Bone marrow (tissue), 2 donors: ENCODE measurements around the gene UBE2E3.
"Not testable (repeated sequence)": the region's sequence is repeated elsewhere in the genome, so short reads cannot be mapped to it uniquely, and the experiment has no call there.

Experiments
- DNase-seq, 2 donors: peaks; one replicate each; lab custom pipeline; 2025; lab: John Stamatoyannopoulos, UW

The UBE2E3 gene

DNA sequence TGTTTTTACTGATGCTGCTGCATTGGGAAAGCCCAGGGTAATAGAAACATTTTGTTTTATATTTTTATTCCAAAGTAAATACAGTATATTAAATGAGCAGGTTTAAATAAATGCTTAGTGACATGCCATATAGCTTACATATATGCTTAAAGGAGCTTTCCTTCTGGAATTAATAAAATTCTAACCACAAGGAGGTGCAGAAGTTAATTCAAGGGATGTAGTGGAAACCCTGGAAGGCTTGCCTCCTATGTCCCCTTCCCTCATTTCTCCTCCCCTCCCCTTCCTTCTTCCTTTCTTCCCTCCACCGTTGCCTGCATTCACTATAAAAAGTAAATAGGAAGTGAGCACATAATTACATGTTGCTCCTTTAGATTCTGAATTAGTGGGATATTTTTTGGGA lies 96.3 kb downstream of the UBE2E3 start:
- DNase-seq: no peak

DNA sequence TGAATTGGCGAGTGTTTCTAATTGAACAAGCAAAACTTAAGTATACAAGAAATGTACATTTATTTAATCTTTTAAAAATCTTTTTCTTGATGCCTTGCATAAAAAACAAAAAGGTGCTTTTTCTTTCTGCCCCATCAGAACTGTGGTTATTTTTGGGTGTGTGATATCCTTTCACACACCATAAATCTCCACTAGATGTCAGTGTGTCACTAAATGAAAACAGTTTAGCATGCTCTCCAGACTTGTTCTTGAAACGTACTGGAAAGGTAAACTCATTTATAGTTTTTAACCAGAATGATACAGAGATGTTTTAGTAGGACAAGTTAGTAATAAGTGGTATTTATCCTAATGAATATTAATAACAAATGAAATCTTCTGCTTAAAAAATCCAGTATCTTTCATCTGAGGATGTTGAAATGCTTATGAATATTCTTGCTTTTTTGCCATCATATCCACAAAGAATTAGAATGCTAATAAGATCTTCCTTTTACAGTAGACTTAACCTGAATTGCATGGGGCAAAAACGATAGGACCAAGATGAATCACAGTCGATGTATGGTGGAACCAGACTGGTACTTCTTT lies 96.8 kb downstream of the UBE2E3 start:
- peak in 1 of 2 donors; percentile 50 for DNase-seq

DNA sequence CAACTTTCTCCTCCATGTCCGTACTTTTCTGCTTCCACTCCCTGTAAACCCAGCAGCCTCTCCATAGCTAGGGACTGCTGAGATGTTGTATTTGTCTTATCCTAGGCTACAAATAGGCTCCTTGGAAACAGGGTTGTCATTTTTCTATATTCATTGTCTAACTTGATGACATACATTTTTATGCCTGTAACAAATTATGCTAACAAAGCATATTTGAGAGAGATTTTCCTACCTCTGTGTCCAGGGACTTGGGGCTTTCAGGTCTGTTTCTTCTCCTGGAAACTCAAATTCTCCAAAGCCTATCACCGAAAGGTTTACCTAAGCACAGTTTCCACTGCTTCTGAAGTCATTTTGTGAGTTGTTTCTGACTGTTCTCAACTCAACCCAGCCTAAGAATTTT lies 102.7 kb downstream of the UBE2E3 start:
- DNase-seq: no peak

DNA sequence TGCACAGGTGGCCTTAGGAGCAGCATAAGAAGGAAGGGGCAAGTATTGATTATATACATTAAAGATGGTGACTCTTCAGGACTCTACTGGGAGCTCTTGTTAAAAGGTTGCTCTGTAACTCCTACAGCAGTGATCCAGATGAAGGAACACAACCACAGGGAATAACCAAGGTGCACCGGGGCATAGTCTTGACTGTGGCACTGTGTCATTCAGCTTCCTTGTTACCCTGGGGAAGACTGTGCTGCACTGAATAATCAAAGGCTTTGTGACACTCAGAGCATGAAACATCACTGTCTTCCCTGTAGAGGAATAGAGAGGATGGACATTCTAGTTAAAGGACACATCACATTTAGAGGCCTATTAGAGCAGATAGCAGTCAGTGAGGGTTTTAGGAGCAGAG lies 105.3 kb downstream of the UBE2E3 start:
- DNase-seq: no peak

DNA sequence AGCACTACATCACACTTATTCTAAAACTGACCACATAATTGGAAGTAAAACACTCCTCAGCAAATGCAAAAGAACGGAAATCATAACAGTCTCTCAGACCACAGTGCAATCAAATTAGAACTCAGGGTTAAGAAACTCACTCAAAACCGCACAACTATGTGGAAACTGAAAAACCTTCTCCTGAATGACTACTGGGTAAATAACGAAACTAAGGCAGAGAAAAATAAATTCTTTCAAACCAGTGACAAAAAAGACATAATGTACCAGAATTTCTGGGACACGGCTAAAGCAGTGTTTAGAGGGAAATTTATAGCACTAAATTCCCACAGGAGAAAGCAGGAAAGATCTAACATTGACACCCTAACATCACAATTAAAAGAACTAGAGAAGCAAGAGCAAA lies 111.5 kb downstream of the UBE2E3 start:
- DNase-seq: not testable (repeated sequence)

DNA sequence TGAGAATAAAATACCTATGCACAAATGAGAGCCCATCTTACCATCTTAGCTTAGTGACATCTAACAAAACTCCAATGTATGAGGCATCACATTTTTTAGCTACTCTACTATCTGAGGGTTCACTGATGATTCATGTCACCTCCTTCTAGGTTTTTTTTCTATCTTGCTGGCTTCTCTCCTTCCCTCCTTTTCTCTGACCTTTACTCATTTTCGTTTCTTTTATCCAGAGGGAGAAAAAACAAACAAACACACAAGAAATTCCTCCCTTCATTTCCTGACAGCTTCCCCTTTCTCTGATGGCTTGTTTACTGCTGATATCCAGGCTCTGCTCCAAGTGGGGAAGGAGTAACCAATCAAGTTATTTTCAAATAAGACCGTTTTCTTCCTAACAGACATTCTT lies 115.1 kb downstream of the UBE2E3 start:
- no peak for DNase-seq

DNA sequence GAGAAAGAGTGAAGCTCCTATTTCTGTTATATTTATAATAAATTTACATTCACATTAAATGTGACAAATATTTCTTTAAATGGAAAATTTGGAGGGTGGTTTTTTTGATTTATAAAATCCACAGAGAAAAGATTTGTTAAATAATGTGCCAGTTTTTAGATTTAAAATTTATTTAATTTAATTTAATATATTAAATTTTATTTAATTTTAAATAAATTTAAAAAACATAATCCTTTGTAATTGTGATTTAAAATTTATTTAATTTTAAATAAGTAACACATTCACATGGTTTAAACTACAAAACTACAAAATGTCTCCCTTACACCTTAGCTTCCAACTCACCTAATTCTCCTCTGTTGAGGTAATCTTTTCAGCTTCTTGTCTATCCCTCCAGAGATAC lies 123.3 kb downstream of the UBE2E3 start:
- no peak for DNase-seq

DNA sequence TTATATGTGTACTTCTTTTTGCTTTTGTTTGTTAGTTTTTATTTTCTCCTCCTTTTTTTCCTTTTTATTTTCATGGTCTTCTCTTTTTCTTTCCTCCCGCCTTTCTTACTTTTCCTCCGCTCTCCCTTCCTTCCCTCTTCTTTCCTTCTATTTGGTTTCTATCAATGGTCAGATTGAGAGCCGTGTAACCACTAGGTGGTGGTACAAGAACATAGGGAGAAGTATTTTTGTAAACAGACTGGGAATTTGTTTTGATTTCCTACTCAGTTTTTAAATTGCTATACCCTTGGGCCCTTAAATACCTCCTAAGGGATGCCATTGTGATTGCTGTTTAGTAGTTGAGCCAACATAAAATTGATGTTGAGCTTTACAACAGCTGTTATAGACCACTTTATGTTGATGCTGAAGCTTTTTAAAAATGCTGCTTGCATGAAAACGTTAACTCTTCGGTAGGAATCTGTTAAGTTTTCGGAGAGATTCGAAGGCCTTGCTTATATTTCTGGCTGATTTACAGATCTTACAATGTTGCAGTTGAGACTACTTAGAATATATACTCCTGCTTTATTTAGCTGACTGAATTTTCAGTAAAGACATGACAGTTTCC lies 124.2 kb downstream of the UBE2E3 start:
- peak in 1 of 2 donors; percentile 53 for DNase-seq

DNA sequence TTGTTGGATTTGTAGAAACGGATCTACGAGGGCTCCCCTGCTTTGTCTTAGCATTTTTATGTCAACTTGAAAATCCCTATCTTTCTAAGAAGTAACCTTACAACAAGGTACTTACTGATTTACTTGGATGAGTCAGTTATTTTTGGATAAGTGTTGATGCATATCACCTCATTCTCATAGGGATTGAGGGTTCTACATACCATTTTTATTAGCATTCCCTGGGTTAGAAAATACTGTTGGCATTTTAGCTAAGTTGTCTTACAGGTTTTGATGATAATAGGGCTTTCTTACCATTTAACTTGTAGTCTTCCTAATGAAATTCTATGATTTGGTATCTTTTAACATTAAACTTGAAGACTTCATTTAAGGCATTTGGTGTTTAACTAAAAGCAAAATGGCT lies 125.2 kb downstream of the UBE2E3 start:
- DNase-seq: no peak

DNA sequence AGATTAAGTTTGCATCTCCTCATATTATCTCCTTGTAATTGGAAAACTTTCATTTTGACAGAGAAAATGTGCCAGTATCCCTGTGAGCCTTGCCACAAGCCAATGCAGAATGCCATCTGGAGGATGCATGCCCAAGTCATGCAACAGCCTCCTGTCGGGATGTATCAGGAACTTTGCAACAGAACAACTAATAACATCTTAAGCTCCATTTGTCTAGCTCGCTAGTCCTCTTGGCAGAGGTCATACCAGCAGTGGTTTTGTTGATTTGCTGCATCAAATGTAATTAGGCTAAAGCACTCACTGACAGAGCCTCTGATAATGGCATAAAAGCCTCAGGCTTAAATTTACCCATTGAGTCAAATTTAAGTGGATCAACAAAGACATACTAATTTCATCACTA lies 125.8 kb downstream of the UBE2E3 start:
- no peak for DNase-seq

DNA sequence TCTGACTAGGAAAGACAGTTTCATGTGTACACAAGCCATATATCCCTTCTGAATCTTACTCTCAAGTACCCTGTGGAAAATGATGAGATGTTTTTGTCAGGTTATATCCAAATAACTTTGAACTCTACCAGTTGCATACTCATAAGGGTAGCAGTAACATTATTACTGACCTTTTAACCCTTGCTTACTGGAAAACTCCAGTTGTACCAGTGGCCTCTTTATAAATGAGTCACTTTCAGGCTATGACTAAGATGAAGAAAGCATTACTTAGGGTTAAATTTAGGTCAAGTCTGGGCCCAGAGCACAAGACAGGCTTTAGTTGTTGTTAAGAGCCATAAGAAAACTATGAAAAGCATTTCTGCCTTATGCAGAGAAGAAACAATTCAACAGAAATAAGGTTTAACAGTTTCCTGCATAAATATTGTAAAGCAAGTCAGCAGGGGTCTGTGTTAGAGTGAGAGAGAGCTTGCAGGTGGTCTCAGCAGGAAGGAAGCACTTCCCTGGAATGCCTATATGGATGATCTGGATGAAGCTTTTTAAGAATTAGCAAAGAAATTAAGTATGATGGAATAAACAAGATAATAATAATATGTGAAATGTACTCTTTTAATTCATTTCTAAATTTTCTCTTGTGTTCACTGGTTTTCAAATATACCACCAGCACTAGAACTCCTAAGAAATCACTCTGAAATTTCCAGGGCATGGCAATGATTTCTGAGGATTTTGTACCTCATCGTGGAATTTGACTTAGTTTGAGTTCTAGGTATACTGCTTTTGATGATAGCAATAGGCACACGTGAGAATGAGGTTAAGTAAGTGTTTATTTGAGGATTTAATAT lies 126.6 kb downstream of the UBE2E3 start:
- DNase-seq: peak in 1 of 2 donors; percentile 44

DNA sequence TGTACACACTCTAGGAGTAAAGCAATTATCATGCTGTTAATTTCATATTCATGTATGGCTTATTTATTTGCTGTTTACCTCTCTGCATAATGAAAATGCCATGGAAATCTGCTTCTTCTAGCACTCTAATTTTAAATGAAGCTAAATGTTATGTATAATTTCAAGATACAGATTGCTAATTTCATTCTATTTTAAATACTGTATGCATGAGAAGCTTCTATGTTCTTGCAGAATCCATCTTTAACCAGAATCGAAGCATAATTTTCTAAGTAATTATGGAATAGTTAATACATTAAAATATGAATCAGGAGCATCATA lies 127.2 kb downstream of the UBE2E3 start:
- no peak for DNase-seq

DNA sequence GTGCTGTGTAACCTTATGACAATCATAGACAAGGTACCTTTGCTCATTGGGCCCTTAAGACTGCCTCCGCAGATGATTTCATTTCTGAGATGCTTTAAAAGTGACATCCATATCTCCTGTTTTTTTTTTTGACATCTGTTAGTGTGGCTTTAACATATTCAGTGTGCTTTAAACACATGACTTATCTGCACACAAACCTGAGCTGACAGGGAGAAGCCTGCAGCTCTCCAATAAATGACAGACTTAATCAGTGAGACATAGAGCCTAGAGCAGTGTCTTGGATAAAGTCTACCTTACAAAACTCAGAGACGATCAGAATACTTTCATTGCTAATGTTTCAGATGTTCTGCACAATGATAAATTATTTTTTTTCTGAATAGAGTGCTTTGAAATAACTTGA lies 130.7 kb downstream of the UBE2E3 start:
- DNase-seq: no peak

DNA sequence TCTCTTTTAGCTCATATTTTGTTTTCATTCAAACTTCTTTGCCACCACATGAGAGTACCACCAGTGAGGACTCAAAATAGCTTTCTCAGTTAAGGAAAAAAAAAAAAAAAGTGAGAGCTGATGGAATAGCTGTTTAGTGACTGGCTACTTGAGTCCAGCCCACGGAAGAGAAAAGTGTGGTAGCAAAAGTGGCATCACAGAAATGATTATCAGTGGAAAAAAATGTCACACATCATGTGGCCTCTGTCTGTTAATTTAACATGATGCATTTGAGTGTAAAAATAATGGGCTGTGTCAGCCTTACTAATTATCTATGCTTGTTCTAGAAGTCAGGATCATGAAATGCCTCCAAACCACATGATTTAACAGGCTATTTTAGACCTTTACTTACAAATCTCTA lies 132.5 kb downstream of the UBE2E3 start:
- DNase-seq: no peak
